ELR (cell line): ENCODE data around the gene ORC1.
"Not testable (repeated sequence)": the region's sequence is repeated elsewhere in the genome, so short reads cannot be mapped to it uniquely, and the experiment has no call there.

Experiments
- DNase-seq: peaks from one replicate; pipeline ENCODE4 v3.0.0-alpha.2; 2015; ENCODE audit warnings: low read depth

Gene ORC1

GRCh38 chr1:52385376-52385775 lies 18.8 kb downstream of the ORC1 start:
- no peak for DNase-seq

GRCh38 chr1:52369851-52370250 lies 34.4 kb downstream of the ORC1 start:
- not testable (repeated sequence) for DNase-seq

GRCh38 chr1:52368383-52369172 lies 35.6 kb downstream of the ORC1 start:
- peak; percentile 71 for DNase-seq

GRCh38 chr1:52367272-52367671 lies 37.0 kb downstream of the ORC1 start:
- DNase-seq, result no peak

- no peak for DNase-seq
Observed at GRCh38 chr1:52366517-52366827, 37.8 kb downstream of the ORC1 start.

- peak; percentile 97 for DNase-seq
Observed at GRCh38 chr1:52365746-52366516, 38.3 kb downstream of the ORC1 start, which contains the start of gene CC2D1B. CC2D1B (minus strand) TSS chr1:52366205; CDS start chr1:52364620, 1,585 bp downstream.

- peak; percentile 89 for DNase-seq
Observed at GRCh38 chr1:52365071-52365745, 39.0 kb downstream of the ORC1 start.

- DNase-seq, result no peak
Observed at GRCh38 chr1:52364235-52364839, 39.9 kb downstream of the ORC1 start.

GRCh38 chr1:52360595-52360968 lies 43.6 kb downstream of the ORC1 start:
- DNase-seq, result no peak

GRCh38 chr1:52359676-52360594 lies 44.3 kb downstream of the ORC1 start:
- DNase-seq, result no peak

- no peak for DNase-seq
Observed at GRCh38 chr1:52358851-52359497, 45.2 kb downstream of the ORC1 start.

GRCh38 chr1:52357397-52357796 lies 46.8 kb downstream of the ORC1 start:
- DNase-seq, result no peak

GRCh38 chr1:52356818-52357355 lies 47.3 kb downstream of the ORC1 start:
- DNase-seq, result no peak

- no peak for DNase-seq
Observed at GRCh38 chr1:52355847-52356505, 48.2 kb downstream of the ORC1 start.

GRCh38 chr1:52355436-52355835 lies 48.8 kb downstream of the ORC1 start:
- no peak for DNase-seq

GRCh38 chr1:52352690-52353089 lies 51.5 kb downstream of the ORC1 start:
- no peak for DNase-seq

- peak; percentile 48 for DNase-seq
Observed at GRCh38 chr1:52348704-52349300, 55.4 kb downstream of the ORC1 start.

- no peak for DNase-seq
Observed at GRCh38 chr1:52346653-52347052, 57.6 kb downstream of the ORC1 start.

- no peak for DNase-seq
Observed at GRCh38 chr1:52345252-52345651, 59.0 kb downstream of the ORC1 start.

- no peak for DNase-seq
Observed at GRCh38 chr1:52343979-52344378, 60.2 kb downstream of the ORC1 start.
